GM23338 (cell line): ENCODE results near the gene DCTPP1. TPM values are rescaled to one million over a fixed set of nuclear protein-coding genes. Genes with fewer than 3 reads are reported as not detected.

Source experiments
- ATAC-seq: fragments of 200-7000 bp; cut with Tn5 transposase; 3 replicates; pipeline ENCODE4 v1.9.1; 2020
- DNase-seq: peaks from one replicate; pipeline ENCODE4 v3.0.0-alpha.2; 2015; ENCODE audit warnings: low spot score
- H2AFZ ChIP-seq: fragments of 200-600 bp; sonication (generic); 2 replicates; pipeline ENCODE4 v1.8.0; 2016; ENCODE audit warnings: antibody characterized with exemption, mild to moderate bottlenecking, moderate library complexity
- H3F3A ChIP-seq: fragments of 200-600 bp; sonication (generic); replicated peaks from 2 replicates; pipeline ENCODE4 v1.8.0; 2017; ENCODE audit warnings: antibody characterized with exemption, mixed run types, low read depth
- H3K27ac ChIP-seq: fragments of 200-600 bp; sonication (generic); 2 replicates; pipeline ENCODE4 v1.6.1; 2016; ENCODE audit warnings: low read depth
- H3K27me3 ChIP-seq: fragments of 200-600 bp; sonication (generic); 2 replicates; pipeline ENCODE4 v1.8.0; 2016; ENCODE audit warnings: mild to moderate bottlenecking, mixed run types, moderate library complexity; ENCODE audit not compliant: insufficient read depth
- H3K36me3 ChIP-seq: fragments of 200-600 bp; sonication (generic); 2 replicates; pipeline ENCODE4 v1.8.0; 2016; ENCODE audit warnings: mild to moderate bottlenecking; ENCODE audit not compliant: insufficient read depth
- H3K4me1 ChIP-seq: fragments of 200-600 bp; sonication (generic); 2 replicates; pipeline ENCODE4 v1.8.0; 2016; ENCODE audit warnings: mild to moderate bottlenecking, moderate library complexity; ENCODE audit not compliant: insufficient read depth
- H3K4me2 ChIP-seq: fragments of 200-600 bp; sonication (generic); 2 replicates; pipeline ENCODE4 v1.7.1; 2017; ENCODE audit warnings: mixed run types
- H3K4me3 ChIP-seq: fragments of 200-600 bp; sonication (generic); 2 replicates; pipeline ENCODE4 v1.6.1; 2016; ENCODE audit warnings: mixed run types
- H3K79me2 ChIP-seq: fragments of 200-600 bp; sonication (generic); replicated peaks from 2 replicates; pipeline ENCODE4 v1.8.0; 2017; ENCODE audit warnings: mild to moderate bottlenecking; ENCODE audit not compliant: insufficient read depth
- H3K9me2 ChIP-seq: fragments of 200-600 bp; sonication (generic); 2 replicates; pipeline ENCODE4 v1.8.0; 2017; ENCODE audit not compliant: insufficient read depth
- H4K20me1 ChIP-seq: fragments of 200-600 bp; sonication (generic); replicated peaks from 2 replicates; pipeline ENCODE4 v1.8.0; 2017; ENCODE audit warnings: mild to moderate bottlenecking; ENCODE audit not compliant: insufficient read depth
- H3K27ac Mint-ChIP-seq: 2 replicates; pipeline ENCODE4 v1.8.0; 2020; ENCODE audit warnings: inconsistent platforms, mild to moderate bottlenecking, moderate library complexity, mixed read lengths
- H3K27me3 Mint-ChIP-seq: 3 replicates; pipeline ENCODE4 v1.8.0; 2022; ENCODE audit warnings: low read depth, mild to moderate bottlenecking, moderate library complexity, mixed read lengths, inconsistent platforms; ENCODE audit not compliant: insufficient read depth, poor library complexity
- H3K36me3 Mint-ChIP-seq: 3 replicates; pipeline ENCODE4 v1.8.0; 2021; ENCODE audit warnings: low read depth, mild to moderate bottlenecking, inconsistent platforms, moderate library complexity, mixed read lengths
- H3K4me1 Mint-ChIP-seq: 3 replicates; pipeline ENCODE4 v1.8.0; 2020; ENCODE audit warnings: mild to moderate bottlenecking, inconsistent platforms, mixed read lengths
- H3K4me3 Mint-ChIP-seq: 3 replicates; pipeline ENCODE4 v1.8.0; 2021; ENCODE audit warnings: moderate library complexity, mild to moderate bottlenecking, inconsistent platforms, mixed read lengths
- H3K9me3 Mint-ChIP-seq: 3 replicates; pipeline ENCODE4 v1.8.0; 2020; ENCODE audit warnings: moderate library complexity, mild to moderate bottlenecking, inconsistent platforms, mixed read lengths
- CREB1 ChIP-seq: fragments of 250-450 bp; sonication (Bioruptor Pico); IDR thresholded peaks from 2 replicates; pipeline ENCODE4 v1.5.0; 2020; ENCODE audit warnings: low read depth, mild to moderate bottlenecking, moderate library complexity
- CTCF ChIP-seq, 2 experiments: fragments of 200-600 bp in 1 of 2; sonication (generic) in 1 of 2; conservative IDR thresholded peaks; 2 replicates each; pipeline versions ENCODE4 v1.5.1 to v1.6.1; 2016 to 2017; ENCODE audit warnings: antibody characterized with exemption in 2 of 2, low read depth in 2 of 2, mild to moderate bottlenecking in 2 of 2, moderate library complexity in 1 of 2
- ETS1 ChIP-seq: IDR thresholded peaks from 2 replicates; pipeline ENCODE4 v1.6.1; 2016; ENCODE audit warnings: antibody characterized with exemption
- EZH2 ChIP-seq: fragments of 200-600 bp; sonication (generic); IDR thresholded peaks from one replicate; pipeline ENCODE4 v1.8.0; 2017; ENCODE audit warnings: antibody characterized with exemption, mild to moderate bottlenecking, low read depth; ENCODE audit not compliant: unreplicated experiment
- EZH2phosphoT487 ChIP-seq: fragments of 200-600 bp; sonication (generic); IDR thresholded peaks from one replicate; pipeline ENCODE4 v1.8.1; 2018; ENCODE audit warnings: antibody characterized with exemption; ENCODE audit not compliant: unreplicated experiment
- JUNB ChIP-seq: IDR thresholded peaks from one replicate; pipeline ENCODE4 v1.6.1; 2016; ENCODE audit warnings: antibody characterized with exemption; ENCODE audit not compliant: unreplicated experiment
- NANOG ChIP-seq: IDR thresholded peaks from 2 replicates; pipeline ENCODE4 v1.6.1; 2016; ENCODE audit warnings: antibody characterized with exemption, borderline replicate concordance
- POLR2AphosphoS5 ChIP-seq: IDR thresholded peaks from 2 replicates; pipeline ENCODE4 v1.6.1; 2016; ENCODE audit warnings: antibody characterized with exemption, low read depth
- REST ChIP-seq: IDR thresholded peaks from one replicate; pipeline ENCODE4 v1.6.1; 2018; ENCODE audit warnings: antibody characterized with exemption; ENCODE audit not compliant: unreplicated experiment
- STAT1 ChIP-seq: IDR thresholded peaks from one replicate; pipeline ENCODE4 v1.6.1; 2016; ENCODE audit warnings: antibody characterized with exemption; ENCODE audit not compliant: unreplicated experiment
- ZNF114 ChIP-seq: fragments of 250-450 bp; sonication (Bioruptor Pico); IDR thresholded peaks from 2 replicates; pipeline ENCODE4 v1.5.0; 2020; ENCODE audit warnings: mild to moderate bottlenecking, moderate library complexity
- ZNF331 ChIP-seq: fragments of 250-450 bp; sonication (Bioruptor Pico); IDR thresholded peaks from 2 replicates; pipeline ENCODE4 v1.5.0; 2020; ENCODE audit warnings: low read depth, mild to moderate bottlenecking, moderate library complexity
- ZNF462 ChIP-seq: fragments of 250-450 bp; sonication (Bioruptor Pico); IDR thresholded peaks from 2 replicates; pipeline ENCODE4 v1.5.0; 2020; ENCODE audit warnings: mild to moderate bottlenecking, moderate library complexity
- polyA plus RNA-seq: library from polyadenylated mRNA; unstranded; fragments of >200 nt; fragmentation: Nextera tagmentation; extraction: Ambion mirVana; gene quantifications from 2 replicates; pipeline ENCODE4 v1.2.1, GENCODE V29; 2016
- total RNA-seq: library from RNA; depleted of rRNA; stranded (reverse); fragments of >200 nt; shearing (Covaris generic); gene quantifications from 2 replicates; pipeline ENCODE4 v1.2.3, GENCODE V29; 2014

DCTPP1 gene
- total and polyA plus RNA-seq, 2 experiments from 2014 or later: 54.1 to 58.3 TPM

GRCh38 chr16:30375864-30376263 lies 54.0 kb downstream of the DCTPP1 start:
- Mint-ChIP-seq H3K4me3 (0 out of 3 replicates have a peak overlapping the region, but pooled peaks have one; percentile 12), H3K9me3 (no peaks in the 10 kb centered on the region; the same call in 1 of the 3 replicates), H3K4me1 (peaks cover 27% of the 10 kb centered on the region), H3K27ac (no peak overlapping the region), H3K36me3 (peaks cover 3% of the 10 kb centered on the region; the same call in 2 of the 3 replicates), H3K27me3 (peaks cover 30% of the 10 kb centered on the region)
- H3K4me3 ChIP-seq: no peak overlapping the region
- H3K4me1 ChIP-seq: peaks cover 11% of the 10 kb centered on the region
- no peak overlapping the region for H2AFZ ChIP-seq
- no peak for ATAC-seq
- no peak overlapping the region; the same call in 1 of the 2 replicates for H3K4me2 ChIP-seq
- H3K9me2 ChIP-seq: no peaks in the 10 kb centered on the region
- DNase-seq: peak; percentile 46
- no peaks in the 10 kb centered on the region for H3K27me3 ChIP-seq
- TF ChIP-seq POLR2AphosphoS5 (no peak), JUNB (no peak), CREB1 (no peak), ZNF114 (CRISPR knock-in tag) (no peak), EZH2 (no peak), ETS1 (no peak), STAT1 (no peak), CTCF (conservative IDR thresholded peaks at IDR 0.05; ENCODE audit: low read depth in 2 of 2) (no peak), REST (no peak), ZNF331 (no peak), EZH2phosphoT487 (no peak), ZNF462 (no peak), NANOG (no peak)
- H3K27ac ChIP-seq: peak overlapping the region; percentile 100; the same call in 1 of the 2 replicates
- H3K36me3 ChIP-seq: no peaks in the 10 kb centered on the region
- no peaks in the 10 kb centered on the region for H4K20me1 ChIP-seq
- peaks cover 24% of the 10 kb centered on the region for H3F3A ChIP-seq
- H3K79me2 ChIP-seq: 0 out of 2 replicates have a peak, but pooled peaks cover 4% of the 10 kb centered on the region
